Heart left ventricle (tissue), 16 donors: ENCODE data around the gene GPR15LG. TPM values are rescaled to one million over a fixed set of nuclear protein-coding genes. Genes with fewer than 3 reads are reported as not detected.

Experiments used
- ATAC-seq, 4 donors: fragments of 200-7000 bp; cut with Tn5 transposase; one replicate each; pipeline ENCODE4 v1.9.1; 2020 to 2022; ENCODE audit warnings: moderate library complexity in 4 of 4, mild to moderate bottlenecking in 3 of 4, moderate number of reproducible peaks in 1 of 4
- DNase-seq, 5 donors: peaks; one replicate each; pipeline ENCODE4 v3.0.0-alpha.2; 2020
- H3K27ac ChIP-seq, 12 donors: fragments of 200-600 bp; sonication (generic) in 4 of 12; one replicate each; pipeline versions ENCODE4 v1.5.0 to v1.8.0; 2016 to 2022; ENCODE audit warnings: mild to moderate bottlenecking in 2 of 12
- H3K27me3 ChIP-seq, 9 donors: fragments of 200-600 bp; sonication (generic) in 2 of 9; one replicate each; pipeline versions ENCODE4 v1.5.1 to v1.8.0; 2016 to 2022; ENCODE audit warnings: mild to moderate bottlenecking in 3 of 9
- H3K36me3 ChIP-seq, 9 donors: fragments of 200-600 bp; sonication (generic) in 2 of 9; one replicate each; pipeline versions ENCODE4 v1.5.0 to v1.8.0; 2018 to 2022; ENCODE audit warnings: mild to moderate bottlenecking in 2 of 9
- H3K4me1 ChIP-seq, 12 donors: fragments of 200-600 bp; sonication (generic) in 4 of 12; one replicate each; pipeline versions ENCODE4 v1.5.0 to v1.8.0; 2016 to 2022; ENCODE audit warnings: mild to moderate bottlenecking in 3 of 12
- H3K4me3 ChIP-seq, 12 donors: fragments of 200-600 bp; sonication (generic) in 4 of 12; one replicate each; pipeline versions ENCODE4 v1.5.0 to v1.8.0; 2017 to 2022; ENCODE audit warnings: mild to moderate bottlenecking in 9 of 12, moderate library complexity in 4 of 12
- H3K9me3 ChIP-seq, 12 donors: fragments of 200-600 bp; sonication (generic) in 4 of 12; one replicate each; pipeline versions ENCODE4 v1.5.0 to v1.8.0; 2016 to 2022; ENCODE audit warnings: mild to moderate bottlenecking in 1 of 12
- POLR2A ChIP-seq, 2 donors: fragments of 450-650 bp; IDR thresholded peaks; one replicate each; pipeline ENCODE4 v1.6.1; 2017; ENCODE audit warnings: antibody characterized with exemption in 2 of 2, mild to moderate bottlenecking in 2 of 2, moderate library complexity in 2 of 2
- WGBS, 4 donors: extraction: QIAGEN DNeasy Blood & Tissue Kit in 2 of 4; methylation state at CpG; one replicate each; pipeline versions ENCODE4 v1.1.5 to v1.1.7; 2013 to 2018; 5-methylcytosine and 5-hydroxymethylcytosine counted together
- intact Hi-C, 10 donors: fragments of 100-400 bp; cut with DNase I; formaldehyde crosslinking; loops; one replicate each; pipeline versions ENCODE4 v1.11.1 to v1.14.2; 2022
- polyA plus RNA-seq, 2 donors: library from polyadenylated mRNA; stranded (reverse); fragments of 200-250 nt; gene quantifications; one replicate each; pipeline ENCODE4 v1.2.3, GENCODE V29; 2013
- total RNA-seq, 9 donors: library from RNA; depleted of rRNA in 2 of 9; stranded (reverse); fragments of >200 nt in 2 of 9; fragmentation: NEBNext Ultra II Directional in 3 of 9; extraction: Animal tissue kit (Norgen Biotek cat#: 25700) in 3 of 9; gene quantifications; one replicate each; pipeline versions ENCODE4 v1.1.0 to v1.2.4, GENCODE V29; 2016 to 2023
- TF ChIP-seq, protein P1 (sequence below), 12 donors: fragments of 200-600 bp; sonication (generic) in 4 of 12; IDR thresholded peaks; one replicate each; pipeline versions ENCODE4 v1.5.0 to v1.8.0; 2018 to 2022; ENCODE audit warnings: antibody characterized with exemption in 12 of 12, mild to moderate bottlenecking in 5 of 12
- donor health status: ischemic (EF 13 %, LVEDD 7.1; RV severe dilation, severe dysfunction).
- donor health status: healthy with polysubstance abuse.
- donor health status: DM: no; HTN: yes; CAD: no.
- donor health status: DM: no; HTN: no; CAD: no.
- donor health status: ischemic (EF 25% LVEDD 6.9; RV normal size, moderate dysfunction).
- donor health status: ischemic (EF 25% LVEDD 5.7; RV mildly dilated, moderate dysfunction).
- donor health status: healthy.
- donor health status: DM: yes; HTN: yes; CAD: no.
- donor health status: ischemic (EF 35%, LVEDD 5.7; RV mildly dilated, moderate dysfunction).
- donor health status: nonischemic (EF 11% LVEDD 7.7; RV severe dilation, severe dysfunction).
- donor health status: DM: yes; HTN: yes; CAD: no.
- donor health status: PGD.
- donor health status: ischemic (EF 29% LVEDD 5.4; RV normal size, mild dysfunction).
- donor health status: nonischemic (EF 23%, LVEDD 6.1; RV moderate dilation, normal function).

The GPR15LG gene
- total and polyA plus RNA-seq, 11 donors = 0.11 TPM; not detected in 10

DNA sequence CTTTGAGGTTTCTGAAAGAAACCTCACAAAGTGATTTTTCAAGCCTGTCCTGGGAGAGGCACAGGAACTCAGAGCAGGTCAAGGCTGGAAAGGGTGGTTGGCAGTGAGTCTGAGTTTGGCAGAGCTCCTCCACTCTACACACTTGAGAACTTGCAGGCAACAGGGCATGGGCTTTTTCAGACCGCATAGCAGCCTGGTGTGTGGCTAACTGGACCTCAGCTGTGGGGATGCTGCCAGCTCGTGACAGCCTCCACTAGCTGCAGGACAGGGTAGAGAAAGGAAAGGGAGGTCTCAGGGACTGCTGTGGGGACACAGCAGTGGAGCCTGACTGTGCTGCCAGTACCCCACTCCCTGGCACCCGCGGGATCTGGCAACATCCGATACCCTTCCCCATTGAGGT lies 23.3 kb downstream of the GPR15LG start:
- Histone ChIP-seq H3K4me3 (no peak overlapping the region), H3K4me1 (peaks cover 0 to 26% (median 8%) of the 10 kb centered on the region in 12 donors), H3K9me3 (no peaks in the 10 kb centered on the region), H3K27me3 (peaks cover 9 to 44% (median 21%) of the 10 kb centered on the region in 9 donors), H3K27ac (no peak overlapping the region), H3K36me3 (no peaks in the 10 kb centered on the region)
- intact Hi-C loops = loop anchor here in 1 of 10 donors (5.0 kb wide), 1 partner anchor 45 kb away; no protein-coding TSS in a partner anchor
- ATAC-seq = peak; percentile 74 to 86 (median 79)
- 43 to 66% (median 61%) methylated on average over 5 of the region's 5 CpGs for WGBS, 4 donors
- no peak for TF ChIP-seq POLR2A (IDR thresholded peaks at IDR 0.05)
- TF ChIP-seq, protein P1, sequence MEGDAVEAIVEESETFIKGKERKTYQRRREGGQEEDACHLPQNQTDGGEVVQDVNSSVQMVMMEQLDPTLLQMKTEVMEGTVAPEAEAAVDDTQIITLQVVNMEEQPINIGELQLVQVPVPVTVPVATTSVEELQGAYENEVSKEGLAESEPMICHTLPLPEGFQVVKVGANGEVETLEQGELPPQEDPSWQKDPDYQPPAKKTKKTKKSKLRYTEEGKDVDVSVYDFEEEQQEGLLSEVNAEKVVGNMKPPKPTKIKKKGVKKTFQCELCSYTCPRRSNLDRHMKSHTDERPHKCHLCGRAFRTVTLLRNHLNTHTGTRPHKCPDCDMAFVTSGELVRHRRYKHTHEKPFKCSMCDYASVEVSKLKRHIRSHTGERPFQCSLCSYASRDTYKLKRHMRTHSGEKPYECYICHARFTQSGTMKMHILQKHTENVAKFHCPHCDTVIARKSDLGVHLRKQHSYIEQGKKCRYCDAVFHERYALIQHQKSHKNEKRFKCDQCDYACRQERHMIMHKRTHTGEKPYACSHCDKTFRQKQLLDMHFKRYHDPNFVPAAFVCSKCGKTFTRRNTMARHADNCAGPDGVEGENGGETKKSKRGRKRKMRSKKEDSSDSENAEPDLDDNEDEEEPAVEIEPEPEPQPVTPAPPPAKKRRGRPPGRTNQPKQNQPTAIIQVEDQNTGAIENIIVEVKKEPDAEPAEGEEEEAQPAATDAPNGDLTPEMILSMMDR (IDR thresholded peaks at IDR 0.05) = peak in 1 of 12 donors; percentile 15
- peak in 4 of 5 donors; percentile 40 to 80 (median 64) for DNase-seq

DNA sequence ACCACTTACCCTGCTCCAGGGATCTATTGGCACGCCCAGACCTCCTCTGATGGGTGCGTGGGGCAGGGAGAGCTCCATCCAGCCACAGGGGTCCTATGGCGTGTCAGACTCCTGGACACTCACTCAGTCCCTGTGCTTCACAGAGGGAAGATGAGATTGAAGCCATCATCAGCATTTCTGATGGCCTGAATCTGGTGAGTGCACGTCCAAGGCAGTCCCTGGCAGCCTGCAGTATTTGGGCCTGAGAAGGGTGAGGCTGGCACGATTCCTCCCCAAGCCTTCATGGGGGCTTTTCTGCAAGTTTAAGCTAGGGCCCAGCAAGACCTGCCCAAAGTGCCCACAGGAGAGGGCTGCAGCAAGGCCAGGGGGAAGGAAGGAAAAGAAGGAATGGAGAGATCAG lies 24.0 kb downstream of the GPR15LG start:
- 73 to 79% (median 79%) methylated on average over 3 to 5 of the region's 5 CpGs for WGBS, 4 donors

DNA sequence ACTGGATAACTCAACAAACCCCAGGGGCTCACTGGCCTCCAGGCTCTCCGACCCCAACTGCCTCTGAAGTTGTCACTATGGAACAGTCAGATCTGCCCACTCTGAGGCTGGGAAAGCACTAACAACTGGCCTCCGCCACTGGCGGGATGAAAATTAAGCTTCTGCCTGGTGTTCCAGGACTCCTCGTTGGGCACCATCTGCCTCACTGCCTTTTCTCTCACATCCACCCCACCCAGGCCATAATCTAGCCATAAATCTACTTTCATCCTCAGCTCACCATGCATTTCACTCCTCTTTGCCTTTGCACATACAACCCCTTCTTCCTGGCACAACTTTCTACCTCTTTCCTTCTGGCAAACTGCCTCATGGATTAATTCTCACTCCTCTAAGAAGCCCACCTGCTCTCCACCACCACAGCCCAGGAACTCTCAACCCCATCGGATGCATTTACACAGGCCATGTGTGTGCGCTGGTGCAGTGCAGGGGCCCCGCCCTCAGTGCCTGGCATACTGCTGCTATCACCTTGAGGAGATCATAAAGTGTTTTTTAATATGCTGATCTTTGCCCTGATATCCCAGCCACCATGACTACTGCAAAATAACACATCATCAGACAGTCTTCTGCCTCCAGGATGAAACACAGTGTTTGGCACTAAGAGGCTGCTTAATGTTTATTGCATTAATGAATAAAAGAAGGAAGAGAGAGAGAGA lies 24.8 kb downstream of the GPR15LG start:
- Histone ChIP-seq H3K27me3 (peaks cover 5 to 41% (median 21%) of the 10 kb centered on the region in 9 donors), H3K27ac (no peak overlapping the region), H3K36me3 (no peaks in the 10 kb centered on the region), H3K4me1 (peaks cover 0 to 26% (median 8%) of the 10 kb centered on the region in 12 donors), H3K4me3 (no peak overlapping the region), H3K9me3 (no peaks in the 10 kb centered on the region)
- ATAC-seq (no peak), DNase-seq (no peak)
- intact Hi-C loops = loop anchor here in 1 of 10 donors (5.0 kb wide), 1 partner anchor 46 kb away; no protein-coding TSS in a partner anchor
- 82 to 89% (median 86%) methylated on average over 7 of the region's 7 CpGs for WGBS, 4 donors
- TF ChIP-seq, protein P1 (IDR thresholded peaks at IDR 0.05) = no peak
- no peak for TF ChIP-seq POLR2A (IDR thresholded peaks at IDR 0.05)

More for the DNA sequence above, 24.0 kb downstream of the GPR15LG start:
- no peak overlapping the region for H3K27ac ChIP-seq
- H3K4me3 ChIP-seq = no peak overlapping the region
- no peak for TF ChIP-seq POLR2A (IDR thresholded peaks at IDR 0.05)
- TF ChIP-seq, protein P1 (IDR thresholded peaks at IDR 0.05) = no peak
- H3K27me3 ChIP-seq = peaks cover 9 to 41% (median 21%) of the 10 kb centered on the region in 9 donors
- ATAC-seq (no peak), DNase-seq (no peak)
- H3K36me3 ChIP-seq = no peaks in the 10 kb centered on the region
- intact Hi-C loops = loop anchor here in 1 of 10 donors (5.0 kb wide), 1 partner anchor 45 kb away; no protein-coding TSS in a partner anchor
- peaks cover 0 to 26% (median 8%) of the 10 kb centered on the region in 12 donors for H3K4me1 ChIP-seq
- no peaks in the 10 kb centered on the region for H3K9me3 ChIP-seq

DNA sequence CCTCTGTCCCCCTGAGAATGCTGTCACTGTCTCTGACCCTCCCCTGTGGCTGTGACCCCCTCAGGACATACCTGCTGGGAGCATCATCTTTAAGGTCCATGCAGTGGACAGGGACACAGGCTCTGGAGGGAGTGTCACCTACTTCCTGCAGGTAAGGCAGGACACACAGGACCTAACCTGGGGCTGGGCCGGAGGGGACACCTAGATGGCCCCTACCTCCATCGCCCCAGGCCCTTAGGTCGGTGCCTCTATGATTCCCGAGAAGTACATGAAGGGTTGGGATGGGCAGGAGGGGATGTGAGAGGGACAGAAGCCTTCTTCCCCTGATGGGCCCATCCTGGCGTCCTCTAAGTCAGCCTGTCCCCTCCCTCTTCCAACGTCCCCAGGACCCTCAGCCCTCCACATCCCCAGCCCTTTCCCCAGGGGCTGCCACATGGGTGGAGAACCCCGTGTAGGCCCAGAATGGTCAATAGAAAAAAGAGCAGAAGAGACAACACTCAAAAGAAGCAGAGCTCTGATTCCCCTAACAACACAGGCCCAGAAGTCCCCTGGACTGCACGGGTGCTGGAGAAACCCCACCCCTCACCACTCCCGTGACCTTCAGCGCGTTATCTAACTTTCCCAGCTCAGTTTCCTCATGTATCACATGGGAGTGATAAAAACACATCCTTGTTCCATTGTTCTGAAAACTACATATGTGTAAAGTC lies 27.1 kb downstream of the GPR15LG start:
- Histone ChIP-seq H3K4me3 (no peak overlapping the region), H3K9me3 (no peaks in the 10 kb centered on the region), H3K4me1 (peaks cover 0 to 8% (median 0%) of the 10 kb centered on the region in 12 donors), H3K36me3 (no peaks in the 10 kb centered on the region), H3K27ac (no peak overlapping the region), H3K27me3 (peaks cover 0 to 17% (median 3%) of the 10 kb centered on the region in 9 donors)
- intact Hi-C loops = loop anchor here in 1 of 10 donors (5.0 kb wide), 1 partner anchor 48 kb away; no protein-coding TSS in a partner anchor
- no peak for DNase-seq
- ATAC-seq = no peak
- TF ChIP-seq POLR2A (IDR thresholded peaks at IDR 0.05) = no peak
- TF ChIP-seq, protein P1 (IDR thresholded peaks at IDR 0.05) = no peak
- WGBS, 4 donors = 59 to 62% (median 59%) methylated on average over 11 of the region's 11 CpGs
